NCI-H510A treated with DMSO at 0.1 percent for 48 hours (cell line): ENCODE measurements around the gene ARFGEF3.
A peak's percentile ranks its signal among the peaks of the same experiment; 100 is the strongest.

Experiments used
- DNase-seq: peaks from one replicate; lab custom pipeline; 2025; lab: John Stamatoyannopoulos, UW

Gene ARFGEF3

DNA sequence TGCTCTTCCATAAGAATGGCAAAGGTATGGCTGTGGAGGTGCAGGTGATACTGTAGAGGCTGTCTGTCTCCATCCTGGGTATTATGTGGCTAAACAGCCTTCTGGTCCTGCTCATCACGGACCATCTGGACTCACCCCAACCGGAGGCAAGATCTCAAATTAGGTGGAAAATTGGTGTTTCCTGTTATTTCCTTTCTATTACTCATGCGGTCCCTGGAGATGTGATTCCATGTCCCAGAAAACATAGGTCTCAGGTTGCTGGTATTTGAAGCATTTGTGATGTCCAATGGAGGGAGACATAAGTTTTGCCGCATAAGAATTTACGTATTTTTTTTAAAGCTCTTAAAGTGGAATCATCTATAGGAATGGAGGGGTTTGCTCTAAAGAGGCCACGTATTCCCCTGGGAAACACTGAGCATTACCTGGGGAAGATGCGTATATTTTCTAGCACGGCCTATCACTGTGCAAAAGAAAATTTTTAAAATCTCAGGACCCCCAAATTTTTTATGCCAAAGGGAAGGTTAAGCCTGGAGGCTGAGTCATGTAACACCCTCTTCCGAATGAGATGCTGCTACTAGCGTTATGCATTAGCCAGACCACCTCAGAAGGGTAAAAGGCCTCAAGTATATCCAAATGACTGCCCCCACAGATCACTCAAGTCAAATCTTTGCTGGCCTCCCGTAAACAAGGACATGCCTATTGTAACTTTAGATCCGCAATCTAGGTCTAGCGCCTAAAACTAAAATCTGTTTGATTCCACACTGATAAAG is 78.9 kb downstream of the ARFGEF3 start:
- DNase-seq = no peak

DNA sequence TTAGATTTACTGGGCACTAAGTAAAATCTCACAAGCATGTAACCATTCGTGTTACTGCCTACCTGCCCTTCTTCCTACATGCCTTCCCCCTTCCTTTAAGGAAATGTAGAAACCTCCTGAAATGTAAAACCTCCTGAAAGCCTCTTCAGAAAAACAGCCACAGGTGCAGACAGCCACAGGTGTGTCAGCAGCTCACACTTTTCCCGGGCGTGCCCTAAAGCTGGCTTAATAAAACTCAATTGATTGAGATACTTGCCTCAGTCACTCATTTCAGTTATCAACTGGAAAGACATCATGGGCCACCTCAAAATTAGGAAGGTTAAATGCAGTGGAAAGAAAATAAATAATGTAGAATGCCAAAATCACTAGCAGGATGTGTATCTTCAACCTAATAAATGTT is 79.6 kb downstream of the ARFGEF3 start:
- no peak for DNase-seq

DNA sequence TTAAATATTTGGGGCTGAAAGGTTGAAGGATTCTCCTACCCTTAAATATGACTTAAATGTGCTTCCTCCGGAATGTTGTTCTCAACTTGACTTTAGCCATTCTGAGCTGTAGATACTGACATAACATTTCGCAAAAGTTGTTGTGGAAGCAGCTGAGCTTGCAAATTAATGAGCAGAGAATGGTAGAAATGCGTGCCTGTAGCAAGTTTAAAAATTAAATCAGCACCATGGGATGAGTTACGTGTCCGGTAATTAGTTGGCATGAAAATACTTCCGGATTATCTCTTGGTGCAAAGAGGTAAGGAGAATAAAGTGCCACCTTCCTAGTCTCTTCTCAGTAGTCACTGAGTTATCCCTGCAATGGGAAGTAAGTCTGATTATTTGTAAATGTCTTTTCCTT is 80.2 kb downstream of the ARFGEF3 start:
- no peak for DNase-seq

DNA sequence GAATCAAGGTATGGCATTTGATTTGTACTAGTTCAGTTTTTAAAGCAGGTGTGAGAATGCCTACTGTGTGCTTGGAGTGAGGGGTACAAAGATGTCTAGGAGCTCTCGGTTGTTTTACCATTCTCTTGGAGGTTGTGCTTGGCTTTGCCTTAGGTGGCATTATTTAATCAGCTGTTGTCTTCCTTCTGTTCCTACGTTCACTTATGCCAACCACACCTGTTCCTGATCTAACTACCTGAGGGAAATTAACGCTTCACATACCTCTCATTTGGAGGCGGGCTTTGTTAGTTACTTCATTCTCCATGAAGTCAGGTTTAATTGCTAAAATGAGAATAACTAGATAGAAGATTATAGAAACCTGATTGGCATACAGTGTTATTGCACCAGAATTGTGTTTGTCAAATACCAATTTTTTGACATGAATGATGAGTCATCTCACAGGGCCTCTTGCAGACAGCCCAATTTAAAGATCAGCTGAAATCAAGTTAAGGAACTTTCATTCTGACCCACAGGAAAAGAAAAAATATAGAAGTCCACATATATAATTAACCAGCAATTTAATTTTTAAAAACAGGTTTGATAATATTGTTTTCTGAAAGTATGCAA is 81.4 kb downstream of the ARFGEF3 start:
- DNase-seq = peak; percentile 26

DNA sequence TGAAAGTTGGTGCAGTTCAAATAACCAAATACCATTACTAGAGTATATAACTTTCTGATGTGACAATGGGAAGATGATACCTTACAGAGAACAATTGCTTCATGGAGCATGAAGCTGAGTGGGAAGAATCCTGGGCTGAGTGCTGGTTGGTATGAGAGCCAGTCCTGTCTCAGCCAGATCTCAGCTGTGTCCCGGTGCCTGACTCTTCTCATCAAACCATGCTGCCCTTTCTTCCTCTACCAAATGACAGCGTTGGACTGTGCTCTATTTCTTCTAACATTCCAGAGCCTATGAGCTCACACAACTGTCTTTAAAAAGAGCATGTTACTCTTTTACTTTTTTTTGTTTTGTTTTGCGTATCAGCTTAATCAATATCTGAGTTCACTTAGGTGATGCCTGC is 84.0 kb downstream of the ARFGEF3 start:
- no peak for DNase-seq

DNA sequence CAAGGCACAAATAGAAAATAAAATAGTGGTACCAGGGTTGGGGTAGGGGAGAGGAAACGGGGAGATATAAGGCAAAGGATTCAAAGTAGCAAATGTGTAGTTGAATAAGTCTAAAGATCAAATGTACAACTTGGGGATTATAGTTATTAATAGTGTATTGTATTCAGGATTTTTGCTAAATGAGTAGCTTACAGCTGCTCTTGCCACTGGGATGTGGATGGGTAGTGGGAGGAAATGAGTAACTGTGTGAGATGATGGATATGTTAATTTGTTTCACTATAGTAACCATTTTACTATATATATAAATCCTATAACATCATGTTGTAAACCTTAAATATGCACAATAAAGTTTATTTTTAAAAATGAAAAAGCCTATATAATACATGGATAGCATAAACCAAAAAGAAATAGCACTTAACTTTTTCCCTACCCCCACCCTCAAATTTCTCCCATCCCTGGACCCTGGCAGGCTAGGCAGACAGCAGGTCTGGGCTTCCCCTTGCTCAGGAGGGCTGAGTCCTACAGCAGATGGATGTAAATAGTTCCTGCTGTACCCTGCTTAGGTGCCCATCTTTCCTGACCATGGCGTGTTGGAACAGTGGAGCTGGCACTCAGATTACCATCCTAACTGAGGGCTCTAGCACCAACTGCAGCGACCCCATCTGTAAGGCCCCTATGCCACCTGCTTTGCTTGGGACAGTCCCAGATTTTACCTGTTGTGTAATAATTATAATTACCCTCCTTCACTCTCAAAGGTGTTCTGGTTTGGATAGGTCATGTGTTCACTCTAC is 85.1 kb downstream of the ARFGEF3 start:
- DNase-seq = no peak

DNA sequence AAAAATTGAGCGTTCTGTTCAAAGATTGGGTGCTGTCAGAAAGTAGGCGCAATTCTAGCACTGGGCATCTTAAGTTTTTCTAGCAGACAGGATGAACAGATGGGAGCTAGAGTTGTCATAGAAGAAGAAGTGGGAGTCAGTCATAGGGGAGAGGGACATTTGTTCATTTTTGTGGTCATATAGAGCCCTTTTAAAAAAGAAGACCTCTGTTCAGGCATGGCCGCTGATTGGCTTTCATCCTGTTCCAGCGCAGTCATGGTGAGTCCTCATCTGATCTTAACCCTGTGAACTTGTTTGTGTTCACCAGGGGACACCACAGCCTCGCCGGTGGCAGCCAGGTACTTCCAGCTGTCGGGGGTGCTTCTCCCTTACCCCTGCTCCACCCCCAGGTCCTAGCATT is 86.3 kb downstream of the ARFGEF3 start:
- DNase-seq = no peak

DNA sequence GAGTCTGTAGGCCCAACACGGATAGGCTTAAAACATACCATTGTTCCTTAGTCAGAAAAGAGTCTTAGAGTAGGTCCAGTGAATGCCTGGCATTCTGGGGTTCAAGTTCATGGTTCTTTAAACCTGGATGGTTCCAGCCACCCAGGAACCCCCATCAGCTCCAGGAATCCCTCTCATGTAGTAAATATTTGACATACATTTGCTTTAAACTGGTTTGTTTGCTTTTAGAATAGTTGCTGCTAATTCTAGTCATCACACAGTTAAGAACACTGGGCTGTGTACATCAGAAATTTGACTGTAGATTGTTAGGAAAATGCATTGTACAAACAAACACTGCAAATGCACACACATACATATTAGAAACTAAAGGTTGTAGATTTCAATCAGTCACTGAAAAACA is 87.1 kb downstream of the ARFGEF3 start:
- DNase-seq = no peak

DNA sequence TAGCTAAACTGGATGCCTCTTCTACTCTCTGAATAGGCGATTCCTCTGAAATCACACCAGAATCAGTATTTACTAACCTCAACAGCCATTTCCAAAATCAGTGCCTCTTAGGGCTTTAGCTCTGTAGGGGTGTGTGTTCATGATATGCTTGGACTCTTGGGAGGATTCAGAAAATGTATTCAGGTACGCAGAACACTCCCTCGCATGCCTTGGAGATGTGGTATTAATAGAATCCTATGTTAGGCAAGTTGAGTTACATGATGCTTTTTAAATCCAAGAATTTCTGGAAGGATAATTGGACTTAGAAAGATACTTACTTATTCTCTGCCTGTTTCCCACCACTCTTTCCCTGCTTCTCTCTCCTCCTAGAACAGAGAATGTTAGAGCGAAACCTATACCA is 88.3 kb downstream of the ARFGEF3 start:
- no peak for DNase-seq

DNA sequence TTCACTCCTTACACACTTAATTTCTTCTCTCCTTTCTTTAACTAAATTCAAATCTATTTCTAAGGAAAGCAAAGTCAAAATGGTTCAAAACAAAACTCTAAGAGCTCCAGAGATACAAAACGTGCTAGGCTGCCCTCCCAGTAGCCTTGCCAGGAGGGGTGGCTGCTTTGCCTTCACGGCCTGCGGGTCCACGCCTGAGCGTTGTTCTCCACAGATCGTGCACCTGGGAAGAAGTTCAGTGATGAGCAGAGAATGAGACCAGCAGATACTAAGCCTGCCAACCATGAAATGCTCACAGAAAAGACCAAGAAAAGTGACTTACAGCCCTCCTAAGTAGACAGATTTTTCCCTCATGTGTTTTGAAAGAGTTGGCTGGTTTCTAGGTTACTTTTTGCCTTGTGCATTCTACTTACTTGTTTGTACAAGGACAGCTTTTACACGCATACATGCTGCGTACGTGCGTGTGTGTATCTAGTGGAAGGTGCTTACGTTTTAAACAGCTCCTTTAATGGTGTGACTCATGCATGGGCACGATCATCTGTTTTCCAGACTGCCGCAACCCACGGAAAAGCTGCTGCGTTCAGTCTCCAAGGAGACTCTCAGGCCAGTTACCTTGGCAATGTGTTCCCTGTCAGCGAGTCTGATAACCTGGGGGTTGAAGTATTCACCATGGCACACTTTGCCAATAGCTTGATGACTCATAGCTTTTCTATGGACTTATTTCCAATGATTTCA is 88.9 kb downstream of the ARFGEF3 start:
- no peak for DNase-seq

DNA sequence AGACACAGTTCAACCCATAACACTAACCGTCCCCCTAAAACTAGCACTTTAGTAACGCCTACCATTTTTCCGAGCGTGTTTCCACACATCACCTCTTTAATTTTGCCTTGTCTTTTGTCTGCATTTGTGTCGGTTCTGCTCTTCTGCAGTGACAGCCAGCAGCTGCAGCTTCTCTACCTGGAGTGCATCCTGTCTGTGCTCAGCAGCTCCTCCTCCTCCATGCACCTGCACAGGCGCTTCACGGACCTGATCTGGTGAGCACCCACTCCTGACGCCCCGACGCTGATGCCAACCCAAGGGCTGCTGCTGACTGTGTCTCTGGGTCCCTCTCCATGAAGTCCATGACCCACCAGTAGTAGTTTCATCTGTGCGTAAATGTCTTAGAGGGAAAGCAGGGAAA is 92.0 kb downstream of the ARFGEF3 start:
- DNase-seq = peak; percentile 45

DNA sequence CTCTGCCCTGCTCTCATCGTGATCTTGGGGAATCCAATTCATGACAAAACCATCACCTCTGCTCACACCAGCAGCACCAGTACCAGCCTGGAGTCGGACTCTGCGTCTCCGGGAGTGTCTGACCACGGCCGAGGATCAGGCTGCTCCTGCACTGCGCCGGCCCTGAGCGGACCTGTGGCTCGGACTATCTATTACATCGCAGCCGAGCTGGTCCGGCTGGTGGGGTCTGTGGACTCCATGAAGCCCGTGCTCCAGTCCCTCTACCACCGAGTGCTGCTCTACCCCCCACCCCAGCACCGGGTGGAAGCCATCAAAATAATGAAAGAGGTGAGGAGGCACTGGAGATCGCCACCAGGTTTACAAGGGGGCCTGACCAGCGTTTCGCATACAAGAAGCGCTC is 93.7 kb downstream of the ARFGEF3 start:
- no peak for DNase-seq

DNA sequence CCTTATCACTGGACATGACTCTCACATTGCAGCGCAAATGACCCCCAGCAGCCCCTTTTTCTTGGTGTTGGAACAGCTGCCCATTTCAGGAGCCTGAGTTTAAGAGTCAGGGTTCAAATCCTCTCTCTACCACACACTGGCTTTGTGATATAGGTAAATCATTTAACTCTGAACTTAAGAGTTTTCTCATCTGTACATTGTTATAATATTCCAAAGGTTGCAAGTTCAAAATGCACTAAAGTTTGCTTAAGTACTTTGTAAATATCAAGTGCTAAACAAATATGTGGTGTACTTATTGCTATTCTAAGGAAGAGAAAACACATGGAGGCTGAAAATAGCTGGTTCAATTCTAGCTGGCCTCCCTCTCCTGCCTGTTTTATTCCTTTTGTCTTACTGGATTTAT is 95.9 kb downstream of the ARFGEF3 start:
- DNase-seq = no peak

DNA sequence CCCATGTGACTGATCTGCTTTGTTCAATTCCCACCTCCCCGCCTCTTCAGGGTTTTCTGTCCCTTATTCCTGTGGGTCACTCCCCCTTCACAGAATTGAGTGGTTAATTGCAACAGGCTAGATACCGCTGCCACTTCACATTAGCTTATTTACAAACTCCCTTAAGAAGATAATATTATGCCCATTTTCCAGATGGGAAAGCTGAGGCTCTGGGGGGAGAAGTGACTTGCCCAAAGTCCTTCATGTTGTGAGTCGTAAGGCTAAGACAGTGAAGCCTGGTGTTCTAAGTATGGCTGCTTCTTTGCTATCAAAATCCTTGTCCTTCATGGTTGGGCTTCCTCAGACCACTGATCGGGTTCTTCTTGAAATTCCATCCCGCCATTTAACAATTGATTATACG is 96.5 kb downstream of the ARFGEF3 start:
- no peak for DNase-seq

DNA sequence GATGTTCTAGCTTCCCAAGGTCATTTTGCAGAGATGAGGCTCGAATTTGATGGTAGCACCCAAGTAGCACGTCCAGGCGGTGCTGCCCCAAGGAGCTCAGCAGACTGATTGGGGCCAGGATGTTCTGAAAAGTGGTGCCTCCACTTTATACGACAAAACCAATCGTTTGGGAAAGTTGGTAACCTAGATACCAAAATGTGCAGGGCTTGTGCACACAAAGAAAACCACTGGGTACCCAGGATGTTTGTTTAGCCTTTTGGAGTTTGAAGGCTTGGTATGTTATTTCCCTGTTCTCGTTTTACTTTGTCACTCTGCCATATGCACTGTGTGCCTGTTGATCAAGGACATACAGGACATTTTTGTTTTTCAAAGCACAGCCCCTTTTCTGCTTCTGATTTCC is 97.3 kb downstream of the ARFGEF3 start:
- peak; percentile 25 for DNase-seq

DNA sequence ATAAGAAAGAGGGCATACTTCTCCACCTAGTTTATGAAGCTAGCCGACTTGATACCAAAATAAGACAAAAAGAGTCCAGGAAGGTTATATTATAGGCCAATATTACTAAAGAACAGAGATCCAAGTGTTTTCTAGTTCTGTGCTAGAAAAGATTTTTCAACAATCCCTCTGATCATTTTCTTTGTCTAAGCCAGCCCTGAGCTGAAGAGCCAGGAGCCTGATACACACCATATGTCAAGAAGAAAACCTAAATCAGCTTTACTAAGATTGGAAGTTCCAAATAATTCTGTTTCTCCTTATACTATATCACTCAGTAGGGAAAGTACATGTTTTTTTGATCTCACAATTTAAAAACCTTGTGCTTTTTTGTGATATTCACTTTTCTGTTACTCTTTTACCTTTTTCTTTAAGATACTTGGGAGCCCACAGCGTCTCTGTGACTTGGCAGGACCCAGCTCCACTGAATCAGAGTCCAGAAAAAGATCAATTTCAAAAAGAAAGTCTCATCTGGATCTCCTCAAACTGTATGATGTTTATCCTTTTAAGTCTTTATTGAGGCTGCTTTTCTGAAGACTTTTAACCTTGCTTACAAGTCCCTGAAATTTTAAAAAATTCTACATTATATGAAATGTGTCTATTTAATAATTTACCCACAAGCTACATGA is 99.5 kb downstream of the ARFGEF3 start:
- DNase-seq = no peak

DNA sequence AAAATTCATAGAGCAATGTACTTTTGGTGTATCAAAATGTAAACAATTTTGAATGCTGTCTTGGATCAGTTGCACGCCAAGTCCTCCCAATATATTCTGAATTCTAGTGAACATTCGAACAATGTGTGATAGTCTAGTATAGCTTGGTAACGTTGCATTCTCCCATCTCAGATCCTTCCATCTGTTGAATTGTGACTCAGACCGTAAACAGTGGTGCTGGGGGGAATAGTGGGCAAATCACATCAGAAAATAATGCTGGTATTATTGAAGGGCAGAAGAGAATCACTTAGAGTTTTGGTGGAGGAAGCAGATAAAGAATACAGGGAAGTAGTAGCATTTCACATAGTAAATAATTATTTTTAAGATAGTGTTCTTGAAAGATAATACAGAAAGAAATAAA is 102.2 kb downstream of the ARFGEF3 start:
- no peak for DNase-seq

DNA sequence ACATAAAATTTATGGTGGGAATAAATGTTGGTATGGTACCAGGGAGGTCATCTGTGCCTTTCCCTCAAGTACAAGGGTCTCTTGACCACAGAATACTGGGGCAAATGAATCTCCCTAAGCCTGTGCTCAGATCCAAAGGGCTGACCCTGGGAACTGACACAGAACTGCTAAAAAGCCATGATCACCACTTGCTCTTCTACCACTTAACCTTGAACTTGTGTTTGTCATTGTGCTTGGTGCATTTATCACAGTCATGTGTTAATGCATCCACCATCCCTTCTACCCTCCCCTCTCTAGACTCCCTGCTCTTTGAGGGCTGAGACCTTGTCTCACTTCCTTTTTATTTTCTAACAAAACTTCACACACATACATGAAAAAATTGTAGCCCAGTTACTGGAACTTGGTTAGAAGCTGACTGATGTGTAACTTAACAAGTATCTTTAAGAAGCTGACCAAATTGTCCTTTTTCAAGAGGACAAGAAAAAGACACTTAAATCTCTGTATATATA is 102.7 kb downstream of the ARFGEF3 start:
- DNase-seq = no peak

DNA sequence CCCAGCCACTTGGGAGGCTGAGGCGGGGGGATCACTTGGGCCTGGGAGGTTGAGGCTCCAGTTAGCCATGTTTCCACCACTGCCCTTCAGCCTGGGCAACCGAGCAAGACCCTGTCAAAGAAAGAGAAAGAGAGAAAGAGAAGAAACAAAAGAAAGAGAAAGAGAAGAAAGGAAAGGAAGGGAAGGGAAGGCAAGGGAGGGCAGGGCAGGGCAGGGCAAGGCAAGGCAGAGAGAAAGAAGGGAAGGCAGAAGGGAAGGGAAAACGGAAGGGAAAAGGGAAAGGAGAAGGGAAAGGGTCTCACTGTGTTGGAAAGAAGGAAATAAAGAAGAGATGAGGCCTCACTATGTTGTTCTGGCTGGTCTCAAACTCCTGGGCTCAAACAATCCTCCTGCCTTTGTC is 104.4 kb downstream of the ARFGEF3 start:
- no peak for DNase-seq

DNA sequence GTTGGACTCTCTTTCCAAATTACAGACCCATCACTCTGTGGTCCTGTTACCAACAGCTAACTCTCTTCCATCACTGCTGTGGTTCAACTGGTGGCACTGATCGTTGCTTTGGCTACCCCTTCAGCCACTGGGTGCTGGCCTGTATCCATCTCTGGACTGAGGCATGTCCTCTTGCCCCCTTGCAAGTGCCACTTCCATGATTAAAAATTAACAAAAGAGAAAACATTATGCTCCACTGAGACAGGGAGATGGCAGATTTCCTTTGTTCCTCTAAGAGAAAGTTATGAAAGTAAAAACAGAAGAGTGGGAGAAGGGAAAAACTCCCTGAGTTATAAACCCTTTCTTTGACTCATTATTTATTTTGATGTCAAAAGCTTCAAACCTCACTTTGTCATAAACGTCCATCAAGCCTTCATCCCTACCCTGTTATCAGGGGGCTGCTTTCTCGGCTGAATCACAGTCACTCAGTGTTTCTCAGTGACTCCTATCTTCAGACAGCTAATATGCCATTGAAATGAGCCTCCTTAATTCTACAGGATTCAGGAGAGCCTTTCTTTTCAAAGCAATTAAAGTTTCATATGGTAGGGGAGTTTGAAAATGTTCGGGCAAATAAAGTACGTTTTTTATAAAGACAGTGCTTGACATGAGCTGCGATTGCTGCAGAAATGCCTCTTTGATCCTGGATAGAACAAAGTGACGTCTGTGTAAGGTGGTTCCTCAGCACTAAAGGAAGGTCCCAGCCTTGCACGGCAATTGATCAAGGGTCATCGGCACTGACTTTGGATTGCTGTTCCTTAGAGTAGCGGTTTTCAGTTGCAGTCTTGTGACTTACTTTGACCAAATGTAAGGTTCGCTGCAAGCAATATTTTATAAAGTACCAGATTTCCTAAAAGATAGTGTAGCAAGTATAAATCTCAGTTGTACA is 106.5 kb downstream of the ARFGEF3 start:
- DNase-seq = no peak

DNA sequence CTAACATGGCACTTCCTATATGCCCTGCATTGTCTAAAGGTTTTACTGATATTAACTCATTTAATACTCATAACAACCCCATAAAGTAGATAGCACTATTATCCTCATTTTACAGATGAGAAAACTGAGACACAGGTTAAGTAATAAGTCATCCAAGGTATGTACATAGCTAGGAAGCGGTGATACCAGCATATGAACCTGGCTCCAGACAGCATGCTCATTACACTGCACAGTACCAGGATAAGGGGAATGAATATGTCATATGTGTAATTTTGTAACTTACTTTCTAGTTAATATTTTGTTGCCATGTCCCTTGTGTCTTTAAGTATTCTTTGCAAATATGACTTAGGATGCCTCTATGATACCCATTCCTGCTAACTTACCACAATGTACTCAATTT is 109.7 kb downstream of the ARFGEF3 start:
- no peak for DNase-seq
